ENCODE data around the gene FAM193B.

The FAM193B gene

DNA sequence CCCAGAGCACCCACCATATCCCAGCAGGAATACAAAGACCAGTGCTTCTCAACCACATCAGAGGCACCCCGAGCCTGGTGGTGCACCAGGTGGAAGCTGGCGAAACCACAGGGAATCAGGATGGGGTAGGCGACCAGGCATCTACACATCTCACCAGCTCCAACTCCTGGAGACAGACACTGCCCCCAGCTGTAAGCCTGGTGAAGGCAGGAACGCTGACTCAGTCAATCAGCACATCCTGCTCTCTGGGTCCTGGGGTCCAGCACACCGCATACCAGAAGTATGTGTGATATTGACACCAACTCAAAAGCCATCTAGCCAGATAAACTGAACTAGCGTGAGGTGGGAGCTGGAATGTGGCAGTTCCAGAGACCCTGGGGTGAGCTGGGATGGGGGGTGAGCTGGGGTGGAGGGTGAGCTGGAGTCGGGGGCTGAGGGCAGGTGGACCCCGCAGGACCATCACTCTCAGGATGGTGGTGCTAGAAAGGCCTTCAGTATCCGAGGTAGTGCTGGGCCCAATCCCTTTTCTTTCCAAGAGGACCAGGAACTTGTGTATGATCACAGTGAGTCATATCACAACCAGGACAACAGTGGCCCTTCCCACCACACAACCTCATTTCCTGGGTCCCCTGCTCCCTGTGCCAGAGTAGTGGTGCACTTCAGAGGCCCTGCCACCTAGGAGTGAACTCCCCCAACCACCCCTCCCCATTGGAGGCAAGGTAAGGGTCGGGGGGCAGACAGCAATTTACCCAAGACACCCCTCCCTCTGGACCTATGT, 83.4 kb downstream of the FAM193B start:
- H3K27ac ChIP-seq, result no peak overlapping the region
- H3K9ac ChIP-seq, result no peak overlapping the region
- H3K36me3 ChIP-seq (ENCODE audit: insufficient read depth), result no peaks in the 10 kb centered on the region
- H3K27me3 ChIP-seq (ENCODE audit: insufficient read depth, low read depth), result no peaks in the 10 kb centered on the region
- H3K4me3 ChIP-seq (IDR thresholded peaks at IDR 0.05; ENCODE audit: insufficient read depth, low read depth, low read length), result no peak overlapping the region
- TF ChIP-seq, protein P1, sequence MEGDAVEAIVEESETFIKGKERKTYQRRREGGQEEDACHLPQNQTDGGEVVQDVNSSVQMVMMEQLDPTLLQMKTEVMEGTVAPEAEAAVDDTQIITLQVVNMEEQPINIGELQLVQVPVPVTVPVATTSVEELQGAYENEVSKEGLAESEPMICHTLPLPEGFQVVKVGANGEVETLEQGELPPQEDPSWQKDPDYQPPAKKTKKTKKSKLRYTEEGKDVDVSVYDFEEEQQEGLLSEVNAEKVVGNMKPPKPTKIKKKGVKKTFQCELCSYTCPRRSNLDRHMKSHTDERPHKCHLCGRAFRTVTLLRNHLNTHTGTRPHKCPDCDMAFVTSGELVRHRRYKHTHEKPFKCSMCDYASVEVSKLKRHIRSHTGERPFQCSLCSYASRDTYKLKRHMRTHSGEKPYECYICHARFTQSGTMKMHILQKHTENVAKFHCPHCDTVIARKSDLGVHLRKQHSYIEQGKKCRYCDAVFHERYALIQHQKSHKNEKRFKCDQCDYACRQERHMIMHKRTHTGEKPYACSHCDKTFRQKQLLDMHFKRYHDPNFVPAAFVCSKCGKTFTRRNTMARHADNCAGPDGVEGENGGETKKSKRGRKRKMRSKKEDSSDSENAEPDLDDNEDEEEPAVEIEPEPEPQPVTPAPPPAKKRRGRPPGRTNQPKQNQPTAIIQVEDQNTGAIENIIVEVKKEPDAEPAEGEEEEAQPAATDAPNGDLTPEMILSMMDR (conservative IDR thresholded peaks at IDR 0.05; ENCODE audit: low read depth, low read length), result no peak
- no peaks in the 10 kb centered on the region for H4K20me1 ChIP-seq (ENCODE audit: insufficient read depth)
- H2AFZ ChIP-seq (ENCODE audit: low read depth), result no peak overlapping the region
- peaks cover 5% of the 10 kb centered on the region for H3K4me1 ChIP-seq (ENCODE audit: low read depth, poor library complexity, severe bottlenecking)
- no peak overlapping the region for H3K4me2 ChIP-seq
- H3K79me2 ChIP-seq (ENCODE audit: insufficient read depth, low read depth), result no peaks in the 10 kb centered on the region

All from KMS-11 (cell line).